Stimulated activated CD8-positive, alpha-beta memory T cell treated with anti-CD3 and anti-CD28 coated beads, Interleukin-15, amount 100 ng/mL, for 24 hours (primary cell): ENCODE results near the gene PIANP.

ENCODE experiments used
- DNase-seq: peaks from one replicate; pipeline ENCODE4 v3.0.0-alpha.2; 2020; ENCODE audit warnings: low read depth

The PIANP gene

DNA sequence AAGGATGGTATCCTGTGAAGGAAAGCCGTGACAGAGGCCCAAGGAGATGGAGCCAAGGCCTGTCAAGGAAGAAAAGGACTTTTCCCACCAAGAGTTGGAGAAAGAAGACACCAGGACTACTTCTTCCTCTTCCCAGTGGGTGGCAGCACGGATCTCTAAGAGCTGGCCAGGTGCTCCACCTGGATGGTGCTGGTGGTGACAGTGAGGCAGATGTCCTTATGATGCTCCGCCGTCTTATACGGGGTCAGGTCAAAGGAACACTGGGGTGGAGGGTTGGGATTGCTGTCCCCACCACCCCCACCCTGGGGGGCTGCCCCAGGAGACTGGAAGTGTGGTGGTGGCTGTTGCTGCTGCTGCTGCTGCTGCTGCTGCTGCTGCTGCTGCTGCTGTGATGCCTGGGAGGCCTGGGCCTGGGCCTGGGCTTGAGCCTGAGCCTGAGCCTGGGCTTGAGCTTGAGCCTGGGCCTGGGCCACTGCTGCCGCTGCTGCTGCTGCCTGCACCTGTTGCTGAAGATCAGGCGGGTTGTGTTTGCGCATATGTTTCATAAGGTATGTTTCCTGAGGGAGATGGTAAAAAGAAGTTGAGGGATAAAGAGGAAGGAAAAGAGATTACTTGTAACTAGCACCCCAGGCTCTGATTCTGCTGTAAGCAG, 32.9 kb downstream of the PIANP start:
- DNase-seq, result no peak

DNA sequence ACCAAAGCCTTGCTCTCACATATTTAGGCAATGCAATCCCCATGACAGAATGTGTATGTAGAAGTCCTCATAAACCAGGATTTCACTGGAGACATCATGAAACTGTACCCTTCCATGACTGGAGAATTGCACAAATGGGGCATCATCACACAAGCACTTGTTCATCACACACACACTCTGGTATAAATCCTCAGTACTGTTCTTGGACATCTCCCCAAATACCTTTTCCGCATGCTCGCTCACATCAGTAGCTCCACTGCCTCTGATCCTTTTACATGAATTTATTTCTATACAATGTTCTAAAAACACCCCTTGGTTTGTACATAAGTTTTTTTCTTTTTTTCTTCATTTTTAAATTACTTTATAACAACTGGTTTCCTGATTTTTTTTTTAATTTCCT, 34.4 kb downstream of the PIANP start:
- DNase-seq, result no peak

DNA sequence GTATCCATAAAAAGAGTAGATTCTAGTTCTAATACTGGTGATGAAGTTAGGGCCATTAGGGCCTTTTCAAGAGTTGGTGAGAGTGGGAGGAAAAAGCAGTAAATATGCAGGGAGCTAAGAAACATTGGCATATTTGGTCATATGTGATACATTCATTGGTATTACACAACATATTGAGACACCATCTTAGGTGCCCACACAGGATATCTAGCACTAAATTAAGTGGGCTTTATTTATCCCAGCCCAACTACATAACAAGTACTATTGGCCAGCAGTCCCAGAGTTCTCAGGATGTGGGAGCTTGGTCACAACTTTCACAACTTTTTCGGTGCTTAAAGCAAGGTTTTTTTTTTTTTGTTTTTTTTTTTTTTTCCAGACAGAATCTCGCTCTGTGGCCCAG, 35.7 kb downstream of the PIANP start:
- no peak for DNase-seq

- DNase-seq, result peak; percentile 77
Measured at GRCh38 chr12:6662906-6663742, 37.5 kb downstream of the PIANP start, which contains the start of gene ING4. Gene ING4, minus strand, starts transcription at chr12:6663119. Its CDS starts 18 bp downstream, at chr12:6663101.

GRCh38 chr12:6662602-6662905, 38.1 kb downstream of the PIANP start:
- no peak for DNase-seq

GRCh38 chr12:6653987-6654386, 46.6 kb downstream of the PIANP start:
- no peak for DNase-seq

DNA sequence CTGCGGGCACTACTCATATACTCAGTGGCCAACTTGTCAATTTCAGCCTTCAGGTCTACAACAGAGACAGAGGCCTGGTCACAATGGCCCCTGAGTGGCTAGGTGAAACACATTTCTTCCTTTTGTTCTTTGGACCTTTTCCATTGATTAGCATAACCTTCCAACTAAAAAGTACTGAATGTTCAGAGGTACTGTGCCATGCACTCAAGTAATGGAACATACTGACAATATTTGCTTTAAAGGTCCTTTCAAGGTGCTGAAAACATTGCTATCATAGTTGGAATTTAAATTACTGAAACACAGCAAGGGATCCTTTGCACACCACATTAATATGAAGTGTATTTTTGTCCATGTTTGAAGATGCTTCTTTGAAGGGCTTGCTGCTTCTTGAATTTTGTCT, 47.3 kb downstream of the PIANP start:
- DNase-seq, result no peak

DNA sequence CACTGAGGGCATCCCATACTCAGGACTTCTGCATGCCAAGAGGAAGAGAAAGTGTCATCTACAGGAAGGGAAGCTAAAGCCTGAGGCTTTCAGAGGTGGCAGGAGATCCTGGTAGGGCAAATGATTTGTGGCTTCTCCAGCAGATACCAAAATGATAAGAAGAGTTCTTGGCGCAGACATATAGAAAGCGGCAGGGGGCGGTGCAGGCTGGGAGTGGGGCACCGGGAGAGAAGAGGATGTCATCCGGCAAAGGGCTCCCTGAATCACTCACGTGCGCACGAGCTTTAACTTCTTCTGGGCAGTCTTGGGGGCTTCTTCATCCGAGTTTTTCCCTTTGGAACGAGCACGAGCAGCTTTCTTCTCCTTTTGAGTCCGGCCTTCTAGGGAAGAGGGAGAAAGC, 48.2 kb downstream of the PIANP start:
- no peak for DNase-seq

GRCh38 chr12:6650832-6651231, 49.8 kb downstream of the PIANP start:
- DNase-seq, result no peak

GRCh38 chr12:6647083-6647604, 53.5 kb downstream of the PIANP start, which contains the start of gene ACRBP:
Gene ACRBP, minus strand, starts transcription at chr12:6647432. Its CDS starts 66 bp downstream, at chr12:6647366.
- DNase-seq, result no peak

- DNase-seq, result no peak
Measured at GRCh38 chr12:6646276-6647082, 54.1 kb downstream of the PIANP start.

- no peak for DNase-seq
Measured at GRCh38 chr12:6644903-6645302, 55.7 kb downstream of the PIANP start.

GRCh38 chr12:6644257-6644596, 56.4 kb downstream of the PIANP start:
- no peak for DNase-seq
